Measurements from ENCODE around the gene ADNP2.
"Not testable (repeated sequence)": the region's sequence is repeated elsewhere in the genome, so short reads cannot be mapped to it uniquely, and the experiment has no call there.

Gene ADNP2

GRCh38 chr18:80145196-80145804, 36.2 kb downstream of the ADNP2 start:
- FAIRE-seq (no peak), DNase-seq (ENCODE audit: low spot score) (no peak)

GRCh38 chr18:80147037-80147417, 38.0 kb downstream of the ADNP2 start:
- FAIRE-seq, result no peak
- DNase-seq (ENCODE audit: low spot score), result no peak

GRCh38 chr18:80147418-80148325, 38.6 kb downstream of the ADNP2 start:
- no peak for FAIRE-seq
- no peak for DNase-seq (ENCODE audit: low spot score)

- no peak for DNase-seq (ENCODE audit: low spot score)
- no peak for FAIRE-seq
Observed at GRCh38 chr18:80148326-80149199, 39.5 kb downstream of the ADNP2 start.

- FAIRE-seq, result no peak
- no peak for DNase-seq (ENCODE audit: low spot score)
Observed at GRCh38 chr18:80149667-80150066, 40.6 kb downstream of the ADNP2 start.

GRCh38 chr18:80154293-80154692, 45.2 kb downstream of the ADNP2 start:
- FAIRE-seq, result no peak
- peak; percentile 68 for DNase-seq (ENCODE audit: low spot score)

- FAIRE-seq, result peak; percentile 99
Observed at GRCh38 chr18:80157708-80158343, 48.8 kb downstream of the ADNP2 start.

GRCh38 chr18:80158365-80158764, 49.3 kb downstream of the ADNP2 start:
- FAIRE-seq (peak; percentile 13), DNase-seq (ENCODE audit: low spot score) (no peak)

More at GRCh38 chr18:80157708-80158343, 48.8 kb downstream of the ADNP2 start:
- peak; percentile 85 for DNase-seq (ENCODE audit: low spot score)

- DNase-seq (ENCODE audit: low spot score), result no peak
- peak; percentile 44 for FAIRE-seq
Observed at GRCh38 chr18:80159713-80160636, 50.9 kb downstream of the ADNP2 start.

GRCh38 chr18:80161781-80162417, 52.8 kb downstream of the ADNP2 start:
- FAIRE-seq (peak; percentile 56), DNase-seq (ENCODE audit: low spot score) (no peak)

- peak; percentile 93 for FAIRE-seq
- no peak for DNase-seq (ENCODE audit: low spot score)
Observed at GRCh38 chr18:80163183-80163582, 54.1 kb downstream of the ADNP2 start.

GRCh38 chr18:80164727-80165355, 55.8 kb downstream of the ADNP2 start:
- not testable (repeated sequence) for FAIRE-seq; DNase-seq (ENCODE audit: low spot score)

GRCh38 chr18:80166240-80166639, 57.2 kb downstream of the ADNP2 start:
- DNase-seq (ENCODE audit: low spot score) (no peak), FAIRE-seq (no peak)

- no peak for DNase-seq (ENCODE audit: low spot score)
- no peak for FAIRE-seq
Observed at GRCh38 chr18:80166725-80167124, 57.7 kb downstream of the ADNP2 start.

- DNase-seq (ENCODE audit: low spot score) (no peak), FAIRE-seq (no peak)
Observed at GRCh38 chr18:80167331-80167730, 58.3 kb downstream of the ADNP2 start.

- no peak for DNase-seq (ENCODE audit: low spot score)
Observed at GRCh38 chr18:80167931-80168330, 58.9 kb downstream of the ADNP2 start.

GRCh38 chr18:80168346-80168745, 59.3 kb downstream of the ADNP2 start:
- DNase-seq (ENCODE audit: low spot score) (no peak), FAIRE-seq (no peak)

More at GRCh38 chr18:80167931-80168330, 58.9 kb downstream of the ADNP2 start:
- FAIRE-seq, result peak; percentile 40

GRCh38 chr18:80168982-80169381, 59.9 kb downstream of the ADNP2 start:
- DNase-seq (ENCODE audit: low spot score), result no peak
- no peak for FAIRE-seq

- DNase-seq (ENCODE audit: low spot score) (no peak), FAIRE-seq (no peak)
Observed at GRCh38 chr18:80169607-80170006, 60.5 kb downstream of the ADNP2 start.

Data from urothelium cell line (cell line).